IMR-90 (cell line): ENCODE data around the gene YBX1.

Source experiments
- CTCF ChIP-seq: conservative IDR thresholded peaks from 2 replicates; pipeline ENCODE4 v1.5.1; 2012; ENCODE audit warnings: mild to moderate bottlenecking, low read depth, low read length, improper control_type of control experiment
- FOS ChIP-seq: fragments of 150-350 bp; IDR thresholded peaks from 2 replicates; pipeline ENCODE4 v1.6.1; 2016; ENCODE audit warnings: low read depth, low read length
- MAFK ChIP-seq: IDR thresholded peaks from 2 replicates; pipeline ENCODE4 v1.6.1; 2012; ENCODE audit warnings: low read depth, low read length, improper control_type of control experiment
- MAZ ChIP-seq: IDR thresholded peaks from 2 replicates; pipeline ENCODE4 v1.6.1; 2012; ENCODE audit warnings: low read depth, mild to moderate bottlenecking, low read length, improper control_type of control experiment, moderate library complexity, borderline replicate concordance
- POLR2A ChIP-seq: IDR thresholded peaks from 2 replicates; pipeline ENCODE4 v1.6.1; 2012; ENCODE audit warnings: mild to moderate bottlenecking, low read depth, low read length
- RFX5 ChIP-seq: IDR thresholded peaks from 2 replicates; pipeline ENCODE4 v1.8.0; 2012; ENCODE audit warnings: low read depth, mild to moderate bottlenecking, low read length, moderate library complexity
- USF2 ChIP-seq: fragments of 150-350 bp; IDR thresholded peaks from 2 replicates; pipeline ENCODE4 v1.6.1; 2017; ENCODE audit warnings: mild to moderate bottlenecking, antibody characterized with exemption, low read length, low read depth

- no peak for TF ChIP-seq MAFK
- no peak for TF ChIP-seq CTCF
- no peak for TF ChIP-seq MAZ
- TF ChIP-seq USF2 = no peak
- no peak for TF ChIP-seq RFX5
- no peak for TF ChIP-seq POLR2A
- no peak for TF ChIP-seq FOS
Measured at GRCh38 chr1:42674682-42675081, 7.5 kb upstream of the YBX1 start.
